ENCODE results near the gene FAHD1. TPM values are rescaled to one million over a fixed set of nuclear protein-coding genes. Genes with fewer than 3 reads are reported as not detected.

Gene FAHD1
- polyA plus RNA-seq, 3 donors: 7.5 to 24.9 (median 17.3) TPM

DNA sequence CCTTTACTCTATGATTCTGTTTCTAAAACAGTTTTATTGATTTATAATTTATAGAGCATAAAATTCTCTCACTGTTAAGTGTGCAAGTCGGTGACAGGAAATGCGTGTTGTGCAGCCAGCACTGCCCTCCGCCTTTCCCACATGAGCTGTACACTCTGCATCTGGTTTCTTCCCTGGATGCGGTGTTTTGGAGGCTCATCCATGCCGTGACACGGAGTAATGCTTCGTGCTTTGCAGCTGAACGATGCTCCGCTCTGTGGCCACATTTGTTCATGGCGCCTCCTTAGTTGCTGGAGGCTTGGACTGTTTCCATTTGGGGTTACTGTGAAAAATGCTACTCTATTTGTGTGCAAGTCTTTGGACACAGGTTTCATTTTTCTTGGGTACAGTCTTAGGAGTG lies 26.3 kb upstream of the FAHD1 start:
- 97% methylated on average over 6 of the region's 10 CpGs for WGBS (ENCODE audit: insufficient coverage)
- H3K4me3 Mint-ChIP-seq: no peak overlapping the region
- TF ChIP-seq, protein P1, sequence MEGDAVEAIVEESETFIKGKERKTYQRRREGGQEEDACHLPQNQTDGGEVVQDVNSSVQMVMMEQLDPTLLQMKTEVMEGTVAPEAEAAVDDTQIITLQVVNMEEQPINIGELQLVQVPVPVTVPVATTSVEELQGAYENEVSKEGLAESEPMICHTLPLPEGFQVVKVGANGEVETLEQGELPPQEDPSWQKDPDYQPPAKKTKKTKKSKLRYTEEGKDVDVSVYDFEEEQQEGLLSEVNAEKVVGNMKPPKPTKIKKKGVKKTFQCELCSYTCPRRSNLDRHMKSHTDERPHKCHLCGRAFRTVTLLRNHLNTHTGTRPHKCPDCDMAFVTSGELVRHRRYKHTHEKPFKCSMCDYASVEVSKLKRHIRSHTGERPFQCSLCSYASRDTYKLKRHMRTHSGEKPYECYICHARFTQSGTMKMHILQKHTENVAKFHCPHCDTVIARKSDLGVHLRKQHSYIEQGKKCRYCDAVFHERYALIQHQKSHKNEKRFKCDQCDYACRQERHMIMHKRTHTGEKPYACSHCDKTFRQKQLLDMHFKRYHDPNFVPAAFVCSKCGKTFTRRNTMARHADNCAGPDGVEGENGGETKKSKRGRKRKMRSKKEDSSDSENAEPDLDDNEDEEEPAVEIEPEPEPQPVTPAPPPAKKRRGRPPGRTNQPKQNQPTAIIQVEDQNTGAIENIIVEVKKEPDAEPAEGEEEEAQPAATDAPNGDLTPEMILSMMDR (IDR thresholded peaks at IDR 0.05): no peak

DNA sequence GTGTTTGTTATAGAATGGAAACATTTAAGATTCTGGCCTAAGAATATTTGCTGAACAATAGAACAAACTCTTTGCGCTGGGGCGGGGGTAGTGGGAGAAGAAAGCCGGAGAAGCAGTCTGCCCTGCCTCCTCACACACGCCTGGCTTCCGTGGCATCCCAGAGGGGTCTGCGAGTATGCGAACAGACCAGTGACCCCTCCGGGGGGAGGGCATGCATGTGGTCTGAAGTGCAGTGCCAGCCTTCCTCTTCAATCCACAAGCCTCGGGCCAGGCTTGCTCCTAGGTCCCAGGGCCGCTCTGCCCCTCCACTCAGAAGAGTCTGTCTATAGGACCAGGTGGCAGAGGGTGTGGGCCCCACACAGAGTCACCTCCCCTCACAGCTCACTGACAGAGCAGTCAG lies 19.4 kb upstream of the FAHD1 start:
- Histone ChIP-seq H3K4me2 (replicated peaks; ENCODE audit: extremely low read depth, low read length, poor library complexity, severe bottlenecking) (no peak overlapping the region), H3K9me3 (replicated peaks in 1 of 2; ENCODE audit: control insufficient read depth in 1 of 2, insufficient read depth in 1 of 2, low read length in 2 of 2) (no peaks in the 10 kb centered on the region), H2AFZ (ENCODE audit: insufficient read depth, low read depth, low read length, poor library complexity, severe bottlenecking) (no peak overlapping the region), H3K27me3 (ENCODE audit: control insufficient read depth in 2 of 2, insufficient read depth in 2 of 2, low read length in 2 of 2) (no peaks in the 10 kb centered on the region), H3K36me3 (replicated peaks in 1 of 2; ENCODE audit: control insufficient read depth in 1 of 2, insufficient read depth in 2 of 2, low read length in 2 of 2) (peaks cover 31 to 38% of the 10 kb centered on the region in 2 donors), H4K20me1 (ENCODE audit: insufficient read depth, low read length) (peaks cover under 1% of the 10 kb centered on the region), H3K9ac (ENCODE audit: insufficient read depth, low read length, poor library complexity, severe bottlenecking) (no peak overlapping the region), H3K4me1 (ENCODE audit: control insufficient read depth in 1 of 2, insufficient read depth in 2 of 2, low read length in 2 of 2) (no peaks in the 10 kb centered on the region), H3K27ac (ENCODE audit: low read depth in 1 of 2, low read length in 2 of 2) (no peak overlapping the region), H3K4me3 (replicated peaks in 1 of 3; ENCODE audit: low read depth in 2 of 3, low read length in 3 of 3) (no peak overlapping the region), H3K79me2 (ENCODE audit: insufficient read depth, low read length) (no peaks in the 10 kb centered on the region)
- Mint-ChIP-seq H3K4me3 (no peak overlapping the region), H3K36me3 (peaks cover 32 to 60% of the 10 kb centered on the region in 2 donors), H3K27ac (no peak overlapping the region), H3K9me3 (peaks cover 0 to 2% (median 0%) of the 10 kb centered on the region in 7 donors), H3K4me1 (no peaks in the 10 kb centered on the region), H3K27me3 (ENCODE audit: low read depth in 3 of 3) (no peaks in the 10 kb centered on the region)
- TF ChIP-seq, protein P1 (IDR thresholded peaks at IDR 0.05): no peak
- intact Hi-C loops (cut with micrococcal nuclease): no loop called here
- no peak for DNase-seq
- WGBS (ENCODE audit: insufficient coverage): 100% methylated on average over 5 of the region's 10 CpGs

More for the DNA sequence above, 26.3 kb upstream of the FAHD1 start:
- peaks cover 9 to 35% (median 28%) of the 10 kb centered on the region in 7 donors for H3K9me3 Mint-ChIP-seq
- Histone ChIP-seq H3K27ac (ENCODE audit: low read depth in 1 of 2, low read length in 2 of 2) (no peak overlapping the region), H3K9ac (ENCODE audit: insufficient read depth, low read length, poor library complexity, severe bottlenecking) (no peak overlapping the region), H4K20me1 (ENCODE audit: insufficient read depth, low read length) (no peaks in the 10 kb centered on the region), H3K27me3 (ENCODE audit: control insufficient read depth in 2 of 2, insufficient read depth in 2 of 2, low read length in 2 of 2) (no peaks in the 10 kb centered on the region), H3K79me2 (ENCODE audit: insufficient read depth, low read length) (no peaks in the 10 kb centered on the region), H3K4me2 (replicated peaks; ENCODE audit: extremely low read depth, low read length, poor library complexity, severe bottlenecking) (no peak overlapping the region), H3K4me3 (replicated peaks in 1 of 3; ENCODE audit: low read depth in 2 of 3, low read length in 3 of 3) (no peak overlapping the region), H2AFZ (ENCODE audit: insufficient read depth, low read depth, low read length, poor library complexity, severe bottlenecking) (no peak overlapping the region), H3K36me3 (replicated peaks in 1 of 2; ENCODE audit: control insufficient read depth in 1 of 2, insufficient read depth in 2 of 2, low read length in 2 of 2) (no peaks in the 10 kb centered on the region), H3K9me3 (replicated peaks in 1 of 2; ENCODE audit: control insufficient read depth in 1 of 2, insufficient read depth in 1 of 2, low read length in 2 of 2) (peaks cover 5 to 28% of the 10 kb centered on the region in 2 donors), H3K4me1 (ENCODE audit: control insufficient read depth in 1 of 2, insufficient read depth in 2 of 2, low read length in 2 of 2) (no peaks in the 10 kb centered on the region)
- peaks cover 0 to 4% (median 0%) of the 10 kb centered on the region in 3 donors for H3K27me3 Mint-ChIP-seq (ENCODE audit: low read depth in 3 of 3)
- intact Hi-C loops (cut with micrococcal nuclease): no loop called here
- no peak overlapping the region for H3K27ac Mint-ChIP-seq
- peaks cover 0 to 3% of the 10 kb centered on the region in 2 donors for H3K36me3 Mint-ChIP-seq
- no peaks in the 10 kb centered on the region for H3K4me1 Mint-ChIP-seq
- no peak for DNase-seq

Measured in CD14-positive monocyte (primary cell).